WTC11 (cell line): ENCODE data around the gene SERGEF. TPM values are rescaled to one million over a fixed set of nuclear protein-coding genes. Genes with fewer than 3 reads are reported as not detected.

Source experiments
- ATAC-seq: fragments of 200-7000 bp; cut with Tn5 transposase; 2 replicates; pipeline ENCODE4 v1.10.0; 2021; ENCODE audit warnings: mild to moderate bottlenecking, moderate library complexity
- CTCF ChIA-PET: fragments of 300-600 bp; sonication (Branson Sonifier 250); formaldehyde crosslinking; loops from one replicate; lab custom pipeline; 2021; ENCODE audit warnings: antibody characterized with exemption; lab: Charles Lee
- POLR2A ChIA-PET: fragments of 350-600 bp; sonication (Branson Sonifier 250); formaldehyde crosslinking; loops from one replicate; lab custom pipeline; 2021; ENCODE audit warnings: antibody characterized with exemption; lab: Charles Lee
- DNase-seq: peaks from one replicate; pipeline ENCODE4 v3.0.0; 2021; ENCODE audit warnings: low spot score
- H3K27ac Mint-ChIP-seq: 2 replicates; pipeline ENCODE4 v1.8.0; 2021; ENCODE audit warnings: mixed read lengths
- H3K27me3 Mint-ChIP-seq: 2 replicates; pipeline ENCODE4 v1.8.0; 2021; ENCODE audit warnings: low read depth, mild to moderate bottlenecking, moderate library complexity, mixed read lengths
- H3K36me3 Mint-ChIP-seq: 2 replicates; pipeline ENCODE4 v1.8.0; 2021; ENCODE audit warnings: mixed read lengths
- H3K4me1 Mint-ChIP-seq: 2 replicates; pipeline ENCODE4 v1.8.0; 2022; ENCODE audit warnings: mixed read lengths
- H3K4me3 Mint-ChIP-seq: 2 replicates; pipeline ENCODE4 v1.8.0; 2021; ENCODE audit warnings: mild to moderate bottlenecking, moderate library complexity, mixed read lengths
- H3K9me3 Mint-ChIP-seq: 2 replicates; pipeline ENCODE4 v1.8.0; 2021; ENCODE audit warnings: mixed read lengths
- AR ChIP-seq: fragments of 250-450 bp; sonication (Bioruptor Pico); IDR thresholded peaks from 2 replicates; pipeline ENCODE4 v1.9.0; 2021; ENCODE audit warnings: mild to moderate bottlenecking
- ATF2 ChIP-seq: sonication (generic); formaldehyde crosslinking; IDR thresholded peaks from 2 replicates; pipeline ENCODE4 v1.8.1; 2022; ENCODE audit warnings: low read depth, missing genetic modification reagents, borderline replicate concordance
- CREB1 ChIP-seq: sonication (generic); formaldehyde crosslinking; IDR thresholded peaks from 2 replicates; pipeline ENCODE4 v1.8.0; 2023; ENCODE audit warnings: mild to moderate bottlenecking, missing genetic modification reagents
- CTCF ChIP-seq: fragments of 200-600 bp; IDR thresholded peaks from 2 replicates; pipeline ENCODE4 v1.8.0; 2022; ENCODE audit warnings: antibody characterized with exemption
- E2F1 ChIP-seq: sonication (generic); formaldehyde crosslinking; IDR thresholded peaks from 2 replicates; pipeline ENCODE4 v1.8.0; 2022; ENCODE audit warnings: mild to moderate bottlenecking, missing genetic modification reagents
- E2F4 ChIP-seq: sonication (generic); formaldehyde crosslinking; IDR thresholded peaks from 2 replicates; pipeline ENCODE4 v1.8.1; 2022; ENCODE audit warnings: low read depth, mild to moderate bottlenecking, moderate library complexity, missing genetic modification reagents, borderline replicate concordance
- E2F5 ChIP-seq: sonication (generic); formaldehyde crosslinking; IDR thresholded peaks from 2 replicates; pipeline ENCODE4 v1.8.1; 2022; ENCODE audit warnings: mild to moderate bottlenecking, moderate library complexity, missing genetic modification reagents
- ESRRA ChIP-seq: sonication (generic); formaldehyde crosslinking; IDR thresholded peaks from 2 replicates; pipeline ENCODE4 v1.8.1; 2022; ENCODE audit warnings: mild to moderate bottlenecking, missing genetic modification reagents, borderline replicate concordance
- ETV6 ChIP-seq: sonication (generic); formaldehyde crosslinking; IDR thresholded peaks from 2 replicates; pipeline ENCODE4 v1.8.1; 2022; ENCODE audit warnings: mild to moderate bottlenecking, missing genetic modification reagents
- JUN ChIP-seq: sonication (generic); formaldehyde crosslinking; IDR thresholded peaks from 2 replicates; pipeline ENCODE4 v1.8.0; 2023; ENCODE audit warnings: mild to moderate bottlenecking, missing genetic modification reagents
- PREB ChIP-seq: sonication (generic); formaldehyde crosslinking; IDR thresholded peaks from 2 replicates; pipeline ENCODE4 v1.8.1; 2022; ENCODE audit warnings: mild to moderate bottlenecking, missing genetic modification reagents, moderate library complexity, borderline replicate concordance
- RELA ChIP-seq: sonication (generic); formaldehyde crosslinking; IDR thresholded peaks from 2 replicates; pipeline ENCODE4 v1.8.1; 2022; ENCODE audit warnings: missing genetic modification reagents, mild to moderate bottlenecking, borderline replicate concordance
- RORB ChIP-seq: fragments of 250-450 bp; sonication (Bioruptor Pico); IDR thresholded peaks from 2 replicates; pipeline ENCODE4 v1.9.0; 2021; ENCODE audit warnings: mild to moderate bottlenecking
- SMAD3 ChIP-seq: sonication (generic); formaldehyde crosslinking; IDR thresholded peaks from 2 replicates; pipeline ENCODE4 v1.8.0; 2022; ENCODE audit warnings: missing genetic modification reagents, mild to moderate bottlenecking, borderline replicate concordance
- SOX15 ChIP-seq: fragments of 250-450 bp; sonication (Bioruptor Pico); IDR thresholded peaks from 2 replicates; pipeline ENCODE4 v1.9.0; 2021; ENCODE audit warnings: mild to moderate bottlenecking
- SP1 ChIP-seq: sonication (generic); formaldehyde crosslinking; conservative IDR thresholded peaks from 2 replicates; pipeline ENCODE4 v1.8.1; 2022; ENCODE audit warnings: missing genetic modification reagents
- ZBTB21 ChIP-seq: sonication (generic); formaldehyde crosslinking; IDR thresholded peaks from 2 replicates; pipeline ENCODE4 v1.8.1; 2023; ENCODE audit warnings: mild to moderate bottlenecking, missing genetic modification reagents, borderline replicate concordance
- ZNF219 ChIP-seq: sonication (generic); formaldehyde crosslinking; IDR thresholded peaks from 2 replicates; pipeline ENCODE4 v1.8.0; 2023; ENCODE audit warnings: missing genetic modification reagents, mild to moderate bottlenecking, borderline replicate concordance
- ZNF425 ChIP-seq: fragments of 250-450 bp; sonication (Bioruptor Pico); conservative IDR thresholded peaks from 2 replicates; pipeline ENCODE4 v1.9.0; 2021; ENCODE audit warnings: mild to moderate bottlenecking
- ZNF671 ChIP-seq: fragments of 250-450 bp; sonication (Bioruptor Pico); IDR thresholded peaks from 2 replicates; pipeline ENCODE4 v1.8.0; 2021; ENCODE audit warnings: mild to moderate bottlenecking
- total RNA-seq: library from RNA; stranded (reverse); gene quantifications from 3 replicates; pipeline ENCODE4 v1.2.3, GENCODE V29; 2021

The SERGEF gene
- total RNA-seq, 1 experiment from 2014 or later: 35.5 TPM

- H3K36me3 Mint-ChIP-seq: no peaks in the 10 kb centered on the region
- CTCF ChIA-PET: interaction anchor here (1.2 to 6.2 kb wide), 4 partner anchors 16 to 118 kb away, joined by 5 to 29 read pairs (median 12); no protein-coding TSS in a partner anchor
- H3K9me3 Mint-ChIP-seq: no peaks in the 10 kb centered on the region
- DNase-seq (no peak), ATAC-seq (no peak)
- POLR2A ChIA-PET: no interaction called here
- H3K27me3 Mint-ChIP-seq: no peaks in the 10 kb centered on the region
- H3K27ac Mint-ChIP-seq: no peak overlapping the region
- H3K4me1 Mint-ChIP-seq: no peaks in the 10 kb centered on the region; the same call in 1 of the 2 replicates
- H3K4me3 Mint-ChIP-seq: no peak overlapping the region
- TF ChIP-seq ATF2 (CRISPR knock-in tag) (no peak), SMAD3 (no peak), E2F4 (CRISPR knock-in tag) (no peak), PREB (CRISPR knock-in tag) (no peak), ZNF219 (CRISPR knock-in tag) (no peak), ETV6 (no peak), CREB1 (CRISPR knock-in tag) (no peak), JUN (CRISPR knock-in tag) (no peak), RORB (CRISPR knock-in tag) (no peak), E2F1 (CRISPR knock-in tag) (no peak), ZBTB21 (no peak), ZNF425 (CRISPR knock-in tag) (no peak), ESRRA (CRISPR knock-in tag) (no peak)
Observed at GRCh38 chr11:17848715-17849114, 164.1 kb downstream of the SERGEF start.

GRCh38 chr11:17846852-17847453 is 165.9 kb downstream of the SERGEF start:
- DNase-seq (peak; percentile 14), ATAC-seq (peak; percentile 74)
- TF ChIP-seq ZNF671 (CRISPR knock-in tag): no peak
- TF ChIP-seq E2F1 (CRISPR knock-in tag): no peak
- TF ChIP-seq ESRRA (CRISPR knock-in tag): no peak
- no peak for TF ChIP-seq CTCF
- TF ChIP-seq RELA: no peak
- TF ChIP-seq SP1 (CRISPR knock-in tag): no peak
- TF ChIP-seq E2F5 (CRISPR knock-in tag): no peak
- no peak for TF ChIP-seq AR
- TF ChIP-seq SOX15 (CRISPR knock-in tag): no peak

More at GRCh38 chr11:17846852-17847453, 165.9 kb downstream of the SERGEF start:
- no peaks in the 10 kb centered on the region for H3K27me3 Mint-ChIP-seq
- CTCF ChIA-PET: interaction anchor here (0.6 to 6.2 kb wide), 8 partner anchors 18 to 246 kb away, joined by 3 to 29 read pairs (median 5); no protein-coding TSS in a partner anchor
- POLR2A ChIA-PET: no interaction called here
- no peaks in the 10 kb centered on the region for H3K36me3 Mint-ChIP-seq
- H3K4me3 Mint-ChIP-seq: no peak overlapping the region
- no peak overlapping the region for H3K27ac Mint-ChIP-seq
- H3K4me1 Mint-ChIP-seq: no peaks in the 10 kb centered on the region; the same call in 1 of the 2 replicates
- H3K9me3 Mint-ChIP-seq: no peaks in the 10 kb centered on the region
